CD4-positive, alpha-beta T cell treated with Interleukin-6 at 100 ng/mL for 8 hours (primary cell): ENCODE results near the gene SP2.

Source experiments
- DNase-seq: peaks from one replicate; pipeline ENCODE4 v3.0.0-alpha.2; 2020; ENCODE audit warnings: mixed read lengths, low spot score

SP2 gene

DNA sequence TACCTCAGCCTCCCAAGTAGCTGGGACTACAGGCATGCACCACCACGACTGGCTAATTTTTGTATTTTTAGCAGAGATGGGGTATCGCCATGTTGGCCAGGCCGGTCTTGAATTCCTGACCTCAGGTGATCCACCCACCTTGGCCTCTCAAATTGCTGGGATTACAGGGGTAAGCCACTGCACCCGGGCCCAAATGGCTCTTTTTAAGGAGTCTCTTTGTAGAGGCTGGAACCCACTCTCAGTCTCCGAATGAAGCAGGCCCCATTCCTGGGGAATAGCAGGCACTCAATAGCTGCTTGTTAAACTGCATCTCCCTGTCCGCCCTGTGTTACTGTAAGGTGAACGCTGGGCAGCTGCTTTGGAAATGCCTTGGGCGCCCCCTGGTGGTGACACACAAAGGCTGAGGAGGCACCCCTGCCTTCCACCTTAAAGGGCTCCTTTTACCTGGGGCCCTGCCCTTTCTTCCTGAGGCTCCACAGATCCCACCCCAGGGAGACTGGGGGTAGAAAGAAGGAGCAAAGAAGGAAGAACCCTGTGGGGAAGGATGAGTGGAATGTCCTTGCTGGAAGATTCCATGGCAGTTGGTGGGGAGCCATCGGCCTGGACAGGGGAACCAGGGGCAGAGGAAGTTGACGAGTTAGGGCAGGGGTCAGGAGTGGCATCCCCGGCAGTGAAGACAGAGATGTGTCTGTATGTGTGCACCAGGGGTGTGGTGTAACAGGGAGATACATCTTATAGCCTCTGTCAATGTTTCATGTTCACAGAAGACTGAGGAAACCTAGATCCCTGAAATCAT lies 6.1 kb upstream of the SP2 start:
- DNase-seq: peak; percentile 90

GRCh38 chr17:47891545-47892088 lies 4.4 kb upstream of the SP2 start:
- DNase-seq: no peak

DNA sequence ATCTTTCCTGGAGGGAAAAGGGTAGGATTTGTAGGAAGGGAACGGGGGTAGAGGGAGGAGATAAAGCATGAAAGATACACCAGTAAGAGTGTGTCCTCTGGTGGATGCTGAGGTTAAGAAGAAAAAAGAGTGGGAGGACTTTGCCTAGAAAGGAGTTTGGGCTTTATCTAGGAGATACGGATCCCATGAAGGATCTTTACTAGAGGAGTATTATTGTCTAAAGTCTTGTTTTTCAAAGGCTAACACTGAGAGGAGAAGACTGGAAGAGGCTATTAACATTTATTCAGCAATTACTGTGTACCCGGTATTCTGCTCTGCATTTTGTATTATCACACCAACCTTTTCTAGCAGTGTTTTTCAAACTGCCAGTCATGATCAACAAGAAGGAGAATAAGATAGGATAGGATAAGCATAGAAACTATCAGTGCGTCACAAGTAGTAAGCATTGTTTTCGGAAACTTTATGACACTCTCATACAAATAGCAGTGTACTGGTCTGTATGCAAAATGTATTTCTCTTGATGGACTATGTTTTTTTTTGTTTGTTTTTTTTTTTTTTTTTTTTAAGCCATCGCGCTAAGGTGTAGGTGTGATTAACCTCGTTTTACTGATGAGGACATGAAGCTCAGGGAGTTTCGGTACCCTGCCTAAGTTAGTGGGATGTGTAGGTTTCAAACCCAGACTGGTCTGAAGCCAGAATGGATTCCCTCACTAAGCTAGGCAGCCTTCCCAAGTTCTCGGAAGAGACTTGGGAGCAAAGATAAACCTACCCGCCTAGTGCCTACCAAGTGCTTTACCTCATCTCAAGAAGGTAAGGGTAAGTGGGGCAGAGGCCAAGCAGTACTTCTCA lies 1.3 kb upstream of the SP2 start:
- no peak for DNase-seq

GRCh38 chr17:47895347-47895855 lies 635 bp upstream of the SP2 start:
- DNase-seq: peak; percentile 1

- DNase-seq: no peak
Observed at GRCh38 chr17:47896672-47897490, 845 bp downstream of the SP2 start.

- no peak for DNase-seq
Observed at GRCh38 chr17:47897561-47897960, 1.5 kb downstream of the SP2 start.

DNA sequence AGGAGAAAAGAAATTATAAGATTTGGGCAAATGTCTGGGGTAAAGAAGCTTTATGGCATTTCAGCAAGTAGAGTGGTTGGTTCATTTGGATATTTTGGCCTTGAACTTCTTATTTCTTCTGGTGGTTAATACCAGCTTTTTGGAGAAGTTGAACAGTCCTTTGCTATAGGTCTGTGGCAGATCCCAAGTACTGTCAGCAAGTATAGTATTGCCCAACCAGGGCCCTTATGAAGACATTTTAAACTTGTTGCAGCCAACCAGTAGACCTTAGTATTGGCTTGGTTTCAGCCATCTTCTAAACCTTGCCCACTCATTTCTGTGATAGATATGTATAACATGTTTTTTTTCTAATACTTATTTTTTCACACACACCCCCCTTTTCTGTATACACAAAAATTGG lies 2.2 kb downstream of the SP2 start:
- DNase-seq: no peak

DNA sequence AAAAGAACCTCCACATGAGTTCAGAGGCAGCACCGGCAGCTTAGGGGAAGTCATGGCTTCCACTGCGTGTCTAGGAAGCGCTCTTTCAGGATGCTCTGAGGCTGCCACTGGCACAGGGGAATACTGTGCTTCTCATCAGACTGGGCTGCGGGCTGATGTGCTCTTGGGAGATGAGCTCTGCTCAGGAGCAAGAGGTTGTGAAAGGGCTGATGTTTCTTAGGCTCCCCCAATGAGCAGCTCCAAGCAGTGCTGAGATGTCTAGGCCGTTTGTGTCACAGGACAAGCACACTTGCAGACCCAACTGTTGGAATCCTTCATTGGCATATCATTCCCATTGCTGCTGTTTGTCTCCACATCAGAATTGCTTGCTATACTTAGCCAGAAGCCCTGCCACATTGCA lies 3.6 kb downstream of the SP2 start:
- DNase-seq: no peak

- DNase-seq: no peak
Observed at GRCh38 chr17:47901423-47901822, 5.4 kb downstream of the SP2 start.

DNA sequence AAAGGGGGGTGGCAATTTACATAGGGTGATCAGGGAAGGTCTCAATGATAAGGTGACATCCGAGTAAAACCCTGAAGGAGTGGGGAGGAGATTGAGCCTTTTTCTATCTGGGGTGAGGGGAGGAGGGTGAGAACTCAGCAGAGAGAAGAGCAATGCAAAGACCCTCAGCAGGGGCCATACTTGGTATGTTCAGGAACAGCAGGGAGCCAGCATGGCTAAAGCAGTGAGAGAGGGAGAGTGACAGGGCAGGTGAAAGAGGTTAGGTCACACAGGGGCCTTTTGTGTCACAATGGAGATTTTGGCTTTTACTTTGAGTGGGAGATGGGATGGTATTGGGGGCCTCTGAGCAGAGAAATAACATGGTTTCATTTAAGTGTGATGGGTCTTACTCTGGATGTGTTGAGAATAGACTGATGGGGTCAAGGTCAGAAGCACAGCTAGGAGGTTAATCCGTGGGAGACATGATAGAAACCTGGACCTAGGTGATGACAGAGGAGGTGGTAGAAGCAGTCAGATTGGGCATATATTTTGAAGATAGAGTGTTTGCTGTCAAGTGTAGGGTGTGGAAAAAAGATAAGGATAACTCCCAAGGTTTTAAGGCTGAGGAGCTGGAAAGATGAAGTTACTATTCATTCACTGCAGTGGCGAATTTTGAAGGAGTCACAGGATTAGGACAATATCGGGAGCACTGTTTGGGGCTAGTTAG lies 6.2 kb downstream of the SP2 start:
- DNase-seq: no peak

DNA sequence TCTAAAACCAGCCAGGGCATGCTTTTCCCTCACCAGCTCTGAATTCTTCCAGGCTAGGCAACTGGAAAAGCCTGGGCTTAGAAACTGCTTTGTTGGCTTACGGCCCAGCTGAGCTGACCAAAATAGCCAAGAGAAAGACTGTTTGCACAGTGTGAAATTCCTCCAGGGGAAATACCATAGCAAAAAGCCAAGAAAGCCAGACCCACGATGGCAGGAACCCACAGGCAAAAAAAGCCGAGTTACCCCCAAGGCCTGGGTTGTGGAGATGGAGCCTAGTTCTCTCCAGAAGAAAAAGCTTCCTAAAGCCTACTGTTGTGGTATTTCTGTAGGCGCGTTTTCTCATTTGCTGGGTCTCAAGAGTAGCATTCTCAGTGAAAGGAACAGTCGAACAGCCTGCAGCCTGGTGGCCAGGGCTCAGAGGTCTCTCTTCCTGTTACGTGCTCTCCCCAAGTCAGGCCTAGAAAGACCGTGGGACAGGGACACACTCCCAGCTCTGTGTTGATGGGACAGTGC lies 9.2 kb downstream of the SP2 start:
- DNase-seq: no peak

- DNase-seq: no peak
Observed at GRCh38 chr17:47906443-47906842, 10.4 kb downstream of the SP2 start.

DNA sequence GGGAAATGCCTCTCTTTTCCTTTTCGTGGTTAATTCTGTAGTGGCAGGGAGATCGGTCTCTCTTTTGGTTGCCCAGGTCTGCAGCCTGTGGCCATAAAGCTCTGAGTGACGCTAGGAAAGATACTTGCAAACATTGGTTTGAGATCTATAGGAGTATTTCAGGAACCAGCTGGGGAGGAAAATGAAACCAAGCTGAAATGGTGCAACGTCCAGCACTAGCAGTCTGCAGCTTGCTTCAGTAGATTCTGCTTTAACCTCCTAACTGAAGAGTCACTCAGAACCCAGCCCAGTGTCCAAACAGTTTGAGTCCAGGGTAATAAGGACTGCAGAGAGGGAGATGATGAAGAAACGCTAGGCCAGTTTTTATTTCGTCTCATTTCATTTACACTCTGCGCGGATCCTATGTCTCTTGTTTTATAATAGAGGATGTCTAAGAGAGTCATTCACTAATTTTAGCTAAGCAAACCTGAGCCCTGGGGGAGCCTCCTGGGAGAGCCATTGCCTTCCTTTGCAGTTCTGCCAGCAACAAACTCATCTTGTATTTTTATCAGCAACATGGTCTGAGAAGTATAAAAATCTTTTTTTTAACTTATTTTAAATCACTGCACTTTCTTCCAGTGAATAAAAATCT lies 12.0 kb downstream of the SP2 start:
- no peak for DNase-seq

DNA sequence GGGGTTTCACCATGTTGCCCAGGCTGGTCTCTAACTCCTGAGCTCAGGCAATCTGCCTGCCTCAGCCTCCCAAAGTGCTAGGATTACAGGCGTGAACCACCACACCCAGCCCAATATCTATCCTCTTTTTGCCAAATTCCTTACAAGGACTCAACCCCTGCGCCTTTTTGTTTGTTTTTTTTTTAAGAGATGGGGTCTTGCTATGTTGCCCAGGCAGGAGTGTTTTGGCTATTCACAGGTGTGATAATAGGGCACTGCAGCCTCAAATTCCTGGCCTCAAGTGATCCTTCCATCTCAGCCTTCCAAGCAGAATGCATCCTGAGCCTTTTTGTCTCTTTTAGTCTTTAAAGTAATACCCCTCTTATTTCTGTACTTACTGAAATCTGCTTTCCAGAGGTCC lies 17.0 kb downstream of the SP2 start:
- DNase-seq: no peak

GRCh38 chr17:47914306-47914948 lies 18.4 kb downstream of the SP2 start:
- no peak for DNase-seq

GRCh38 chr17:47915776-47916398 lies 19.9 kb downstream of the SP2 start:
- no peak for DNase-seq

GRCh38 chr17:47916489-47917208 lies 20.6 kb downstream of the SP2 start:
- no peak for DNase-seq

DNA sequence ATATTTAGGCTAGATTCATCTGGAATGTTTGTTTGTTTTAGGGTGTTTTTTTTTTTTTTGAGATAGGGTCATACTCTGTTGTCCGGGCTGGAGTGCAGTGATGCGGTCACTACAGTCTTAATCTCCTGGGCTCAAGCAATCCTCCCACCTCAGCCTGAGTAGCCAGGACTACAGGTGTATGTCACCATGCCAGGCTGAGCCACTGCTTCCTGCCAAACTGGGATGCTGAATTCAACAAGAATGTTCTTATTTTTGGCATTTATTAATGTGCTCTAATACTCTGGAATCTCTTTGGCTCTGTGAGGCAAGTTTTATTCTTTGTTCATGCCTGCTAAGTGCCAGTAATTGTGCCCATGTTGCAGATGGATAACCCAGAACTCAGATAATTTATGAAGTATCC lies 21.5 kb downstream of the SP2 start:
- no peak for DNase-seq

DNA sequence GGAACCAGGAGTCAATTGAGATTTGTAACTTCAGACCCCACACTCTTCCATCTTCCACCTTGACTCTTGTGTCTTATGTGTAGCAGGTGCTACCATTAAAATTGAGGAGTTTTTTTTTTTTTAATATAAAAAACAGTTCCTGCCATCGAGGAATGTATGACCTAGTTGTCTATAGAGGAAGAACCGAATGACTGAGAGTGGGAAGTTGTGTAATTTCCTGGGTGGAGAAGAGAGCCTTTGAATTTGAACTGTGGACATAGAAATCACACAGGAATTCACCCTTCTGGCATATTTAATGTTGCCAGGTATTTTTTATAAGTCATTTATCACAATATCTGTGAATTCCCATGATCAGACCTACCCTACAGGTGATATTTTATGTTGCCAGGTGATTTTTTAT lies 22.0 kb downstream of the SP2 start:
- DNase-seq: no peak
